Measurements from ENCODE around the gene LYZ.
"Not testable (repeated sequence)": the region's sequence is repeated elsewhere in the genome, so short reads cannot be mapped to it uniquely, and the experiment has no call there.

Gene LYZ

GRCh38 chr12:69313209-69313608, 35.0 kb upstream of the LYZ start:
- Histone ChIP-seq H4K8ac (ENCODE audit: low read depth, low read length) (no peak overlapping the region), H3K14ac (ENCODE audit: low read length) (no peak overlapping the region), H3K4me2 (ENCODE audit: insufficient read depth, low read length, poor library complexity, severe bottlenecking) (no peak overlapping the region), H2BK5ac (ENCODE audit: low read length) (no peak overlapping the region), H3K79me1 (ENCODE audit: low read depth, low read length) (no peaks in the 10 kb centered on the region), H2AK5ac (ENCODE audit: low read depth, low read length) (no peak overlapping the region), H2BK15ac (ENCODE audit: low read length) (no peak overlapping the region), H3K23ac (ENCODE audit: low read depth, low read length, poor library complexity) (no peak overlapping the region), H2BK120ac (ENCODE audit: low read depth, low read length) (no peak overlapping the region), H3K4ac (ENCODE audit: low read length) (no peak overlapping the region), H3K4me1 (ENCODE audit: control insufficient read depth in 2 of 2, insufficient read depth in 1 of 2, low read depth in 1 of 2, low read length in 2 of 2) (no peaks in the 10 kb centered on the region), H3K36me3 (replicated peaks in 1 of 2; ENCODE audit: control insufficient read depth in 2 of 2, insufficient read depth in 2 of 2, low read length in 2 of 2) (no peaks in the 10 kb centered on the region), H2AFZ (ENCODE audit: low read length) (no peak overlapping the region), H2BK12ac (ENCODE audit: low read length) (no peak overlapping the region), H4K91ac (ENCODE audit: low read depth, low read length, poor library complexity) (no peak overlapping the region), H3K27ac (replicated peaks; ENCODE audit: low read length) (no peak overlapping the region), H3K27me3 (ENCODE audit: control insufficient read depth in 3 of 3, insufficient read depth in 3 of 3, low read depth in 1 of 3, low read length in 3 of 3) (no peaks in the 10 kb centered on the region), H3K9me3 (replicated peaks in 1 of 2; ENCODE audit: control insufficient read depth in 2 of 2, insufficient read depth in 1 of 2, low read depth in 1 of 2, low read length in 2 of 2) (no peaks in the 10 kb centered on the region), H3K4me3 (ENCODE audit: low read length in 2 of 2) (no peak overlapping the region), H3K9ac (ENCODE audit: low read depth, low read length, poor library complexity) (no peak overlapping the region), H3K18ac (ENCODE audit: low read length) (no peak overlapping the region)
- no CpG with 5 or more reads among the region's 3 CpGs for WGBS, 2 donors (ENCODE audit: extremely low coverage in 2 of 2, insufficient read length in 2 of 2, insufficient replicate concordance in 1 of 2)
- DNase-seq (ENCODE audit: low spot score), result no peak

GRCh38 chr12:69316784-69317183, 31.4 kb upstream of the LYZ start:
- H3K9ac ChIP-seq (ENCODE audit: low read depth, low read length, poor library complexity); H4K91ac ChIP-seq (ENCODE audit: low read depth, low read length, poor library complexity); H2BK120ac ChIP-seq (ENCODE audit: low read depth, low read length); H3K18ac ChIP-seq (ENCODE audit: low read length); H3K9me3 ChIP-seq (replicated peaks in 1 of 2; ENCODE audit: control insufficient read depth in 2 of 2, insufficient read depth in 1 of 2, low read depth in 1 of 2, low read length in 2 of 2); H3K4me3 ChIP-seq (ENCODE audit: low read length in 2 of 2); H3K4ac ChIP-seq (ENCODE audit: low read length); H3K79me1 ChIP-seq (ENCODE audit: low read depth, low read length); H2AFZ ChIP-seq (ENCODE audit: low read length); H3K23ac ChIP-seq (ENCODE audit: low read depth, low read length, poor library complexity); DNase-seq (ENCODE audit: low spot score); H2BK12ac ChIP-seq (ENCODE audit: low read length); H3K14ac ChIP-seq (ENCODE audit: low read length); H3K4me2 ChIP-seq (ENCODE audit: insufficient read depth, low read length, poor library complexity, severe bottlenecking); H3K4me1 ChIP-seq (ENCODE audit: control insufficient read depth in 2 of 2, insufficient read depth in 1 of 2, low read depth in 1 of 2, low read length in 2 of 2); H3K27me3 ChIP-seq (ENCODE audit: control insufficient read depth in 3 of 3, insufficient read depth in 3 of 3, low read depth in 1 of 3, low read length in 3 of 3); H3K27ac ChIP-seq (replicated peaks; ENCODE audit: low read length); H3K36me3 ChIP-seq (replicated peaks in 1 of 2; ENCODE audit: control insufficient read depth in 2 of 2, insufficient read depth in 2 of 2, low read length in 2 of 2); H2AK5ac ChIP-seq (ENCODE audit: low read depth, low read length); H2BK15ac ChIP-seq (ENCODE audit: low read length); H4K8ac ChIP-seq (ENCODE audit: low read depth, low read length); H2BK5ac ChIP-seq (ENCODE audit: low read length): not testable (repeated sequence)

- H3K36me3 ChIP-seq (replicated peaks in 1 of 2; ENCODE audit: control insufficient read depth in 2 of 2, insufficient read depth in 2 of 2, low read length in 2 of 2); H3K4me2 ChIP-seq (ENCODE audit: insufficient read depth, low read length, poor library complexity, severe bottlenecking); H3K14ac ChIP-seq (ENCODE audit: low read length); H2BK12ac ChIP-seq (ENCODE audit: low read length); H2AK5ac ChIP-seq (ENCODE audit: low read depth, low read length); H2AFZ ChIP-seq (ENCODE audit: low read length); H3K18ac ChIP-seq (ENCODE audit: low read length); H3K4me1 ChIP-seq (ENCODE audit: control insufficient read depth in 2 of 2, insufficient read depth in 1 of 2, low read depth in 1 of 2, low read length in 2 of 2); H3K4me3 ChIP-seq (ENCODE audit: low read length in 2 of 2); H3K23ac ChIP-seq (ENCODE audit: low read depth, low read length, poor library complexity); DNase-seq (ENCODE audit: low spot score); H4K8ac ChIP-seq (ENCODE audit: low read depth, low read length); H4K91ac ChIP-seq (ENCODE audit: low read depth, low read length, poor library complexity); H3K27me3 ChIP-seq (ENCODE audit: control insufficient read depth in 3 of 3, insufficient read depth in 3 of 3, low read depth in 1 of 3, low read length in 3 of 3); H3K4ac ChIP-seq (ENCODE audit: low read length); H3K9me3 ChIP-seq (replicated peaks in 1 of 2; ENCODE audit: control insufficient read depth in 2 of 2, insufficient read depth in 1 of 2, low read depth in 1 of 2, low read length in 2 of 2); H3K79me1 ChIP-seq (ENCODE audit: low read depth, low read length); H2BK5ac ChIP-seq (ENCODE audit: low read length); H2BK15ac ChIP-seq (ENCODE audit: low read length); H3K27ac ChIP-seq (replicated peaks; ENCODE audit: low read length); H2BK120ac ChIP-seq (ENCODE audit: low read depth, low read length); H3K9ac ChIP-seq (ENCODE audit: low read depth, low read length, poor library complexity): not testable (repeated sequence)
- no CpG with 5 or more reads among the region's 2 CpGs for WGBS, 2 donors (ENCODE audit: extremely low coverage in 2 of 2, insufficient read length in 2 of 2, insufficient replicate concordance in 1 of 2)
Observed at GRCh38 chr12:69317233-69317632, 30.9 kb upstream of the LYZ start.

- Histone ChIP-seq H4K8ac (ENCODE audit: low read depth, low read length) (no peak overlapping the region), H3K14ac (ENCODE audit: low read length) (no peak overlapping the region), H2AFZ (ENCODE audit: low read length) (no peak overlapping the region), H2AK5ac (ENCODE audit: low read depth, low read length) (no peak overlapping the region), H3K27ac (replicated peaks; ENCODE audit: low read length) (no peak overlapping the region), H3K23ac (ENCODE audit: low read depth, low read length, poor library complexity) (no peak overlapping the region), H3K4me3 (ENCODE audit: low read length in 2 of 2) (no peak overlapping the region), H2BK12ac (ENCODE audit: low read length) (no peak overlapping the region), H3K9me3 (replicated peaks in 1 of 2; ENCODE audit: control insufficient read depth in 2 of 2, insufficient read depth in 1 of 2, low read depth in 1 of 2, low read length in 2 of 2) (no peaks in the 10 kb centered on the region), H3K4me2 (ENCODE audit: insufficient read depth, low read length, poor library complexity, severe bottlenecking) (no peak overlapping the region), H2BK15ac (ENCODE audit: low read length) (no peak overlapping the region), H4K91ac (ENCODE audit: low read depth, low read length, poor library complexity) (no peak overlapping the region), H3K9ac (ENCODE audit: low read depth, low read length, poor library complexity) (no peak overlapping the region), H3K4ac (ENCODE audit: low read length) (no peak overlapping the region), H2BK5ac (ENCODE audit: low read length) (no peak overlapping the region), H3K36me3 (replicated peaks in 1 of 2; ENCODE audit: control insufficient read depth in 2 of 2, insufficient read depth in 2 of 2, low read length in 2 of 2) (no peaks in the 10 kb centered on the region), H3K18ac (ENCODE audit: low read length) (no peak overlapping the region), H3K27me3 (ENCODE audit: control insufficient read depth in 3 of 3, insufficient read depth in 3 of 3, low read depth in 1 of 3, low read length in 3 of 3) (no peaks in the 10 kb centered on the region), H2BK120ac (ENCODE audit: low read depth, low read length) (no peak overlapping the region), H3K4me1 (ENCODE audit: control insufficient read depth in 2 of 2, insufficient read depth in 1 of 2, low read depth in 1 of 2, low read length in 2 of 2) (no peaks in the 10 kb centered on the region), H3K79me1 (ENCODE audit: low read depth, low read length) (no peaks in the 10 kb centered on the region)
- no peak for DNase-seq (ENCODE audit: low spot score)
- WGBS, 2 donors (ENCODE audit: extremely low coverage in 2 of 2, insufficient read length in 2 of 2, insufficient replicate concordance in 1 of 2), result no CpG with 5 or more reads among the region's 2 CpGs
Observed at GRCh38 chr12:69318225-69318624, 30.0 kb upstream of the LYZ start.

Measured in neuronal stem cell (in vitro differentiated cells).